Astrocyte of the spinal cord (primary cell): Measurements from ENCODE around the gene SOWAHC.
A peak's percentile ranks its signal among the peaks of the same experiment; 100 is the strongest.
"Not testable (repeated sequence)": the region's sequence is repeated elsewhere in the genome, so short reads cannot be mapped to it uniquely, and the experiment has no call there.

ENCODE experiments used
- DNase-seq: peaks from one replicate; pipeline ENCODE4 v3.0.0; 2011; ENCODE audit warnings: low read depth, low spot score
- H3K4me3 ChIP-seq: 2 replicates; pipeline ENCODE4 v1.5.1; 2011; ENCODE audit warnings: low read depth, mild to moderate bottlenecking, low read length, moderate library complexity
- in situ Hi-C: cut with HindIII; loops from 2 replicates; pipeline ENCODE4 v1.10.0; 2017; ENCODE audit warnings: low sequenced_read_pairs
- TF ChIP-seq, protein P1 (sequence below): IDR thresholded peaks from 2 replicates; pipeline ENCODE4 v1.5.1; 2012; ENCODE audit warnings: low read depth, mild to moderate bottlenecking, low read length, inconsistent platforms

The SOWAHC gene, protein sequence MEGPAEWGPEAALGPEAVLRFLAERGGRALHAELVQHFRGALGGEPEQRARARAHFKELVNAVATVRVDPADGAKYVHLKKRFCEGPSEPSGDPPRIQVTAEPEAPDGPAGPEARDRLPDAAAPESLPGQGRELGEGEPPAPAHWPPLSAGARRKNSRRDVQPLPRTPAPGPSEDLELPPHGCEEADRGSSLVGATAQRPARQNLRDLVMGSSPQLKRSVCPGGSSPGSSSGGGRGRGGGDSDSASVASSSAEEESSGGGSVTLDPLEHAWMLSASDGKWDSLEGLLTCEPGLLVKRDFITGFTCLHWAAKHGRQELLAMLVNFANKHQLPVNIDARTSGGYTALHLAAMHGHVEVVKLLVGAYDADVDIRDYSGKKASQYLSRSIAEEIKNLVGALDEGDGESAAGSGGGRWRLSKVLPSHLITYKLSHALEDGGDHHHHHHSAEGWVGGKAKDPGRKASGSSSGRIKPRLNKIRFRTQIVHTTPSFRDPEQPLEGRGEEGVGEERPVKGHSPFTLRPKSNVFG

DNA sequence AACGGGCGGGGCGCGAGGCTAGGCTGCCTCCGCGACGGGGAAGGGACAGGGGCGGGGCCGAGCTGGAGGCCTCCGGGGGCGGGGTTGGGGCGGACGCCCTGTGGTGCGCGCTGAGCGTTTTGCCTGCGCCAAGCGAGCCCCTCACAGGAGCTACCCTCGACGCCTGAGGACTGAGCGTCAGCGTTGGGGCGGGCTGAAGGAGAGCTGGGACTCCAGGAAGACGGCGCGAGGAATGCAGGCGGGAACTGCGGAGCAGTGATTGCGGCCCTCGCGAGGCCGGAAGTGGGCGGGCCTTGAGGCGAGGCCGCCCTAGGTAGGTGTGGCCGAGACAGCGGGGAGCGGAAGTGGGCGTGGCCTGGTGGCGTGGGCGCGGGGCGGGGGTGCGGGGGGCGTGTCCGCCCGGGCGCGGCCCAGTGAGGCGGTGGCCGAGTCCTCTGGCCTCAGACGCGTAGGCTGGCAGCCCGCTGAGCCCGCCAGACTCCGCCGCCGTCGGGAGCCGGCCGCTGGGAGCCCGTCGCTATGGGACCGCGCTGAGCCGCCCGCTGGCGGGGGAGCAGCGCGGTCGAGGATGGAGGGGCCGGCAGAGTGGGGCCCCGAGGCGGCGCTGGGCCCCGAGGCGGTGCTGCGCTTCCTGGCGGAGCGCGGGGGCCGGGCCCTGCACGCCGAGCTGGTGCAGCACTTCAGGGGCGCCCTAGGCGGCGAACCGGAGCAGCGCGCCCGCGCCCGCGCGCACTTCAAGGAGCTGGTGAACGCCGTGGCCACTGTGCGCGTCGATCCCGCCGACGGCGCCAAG lies at the start of gene SOWAHC, which contains the start of gene SEPTIN10:
Gene SOWAHC, plus strand, starts transcription at position 443 of the 793 bp plus-strand sequence. Its CDS starts 126 bp downstream, at position 569.
Gene SEPTIN10, minus strand, starts transcription at position 45 of the 793 bp plus-strand sequence. CDS start 139 bp downstream, outside the sequence.
- peak; percentile 100 for DNase-seq
- TF ChIP-seq, protein P1, sequence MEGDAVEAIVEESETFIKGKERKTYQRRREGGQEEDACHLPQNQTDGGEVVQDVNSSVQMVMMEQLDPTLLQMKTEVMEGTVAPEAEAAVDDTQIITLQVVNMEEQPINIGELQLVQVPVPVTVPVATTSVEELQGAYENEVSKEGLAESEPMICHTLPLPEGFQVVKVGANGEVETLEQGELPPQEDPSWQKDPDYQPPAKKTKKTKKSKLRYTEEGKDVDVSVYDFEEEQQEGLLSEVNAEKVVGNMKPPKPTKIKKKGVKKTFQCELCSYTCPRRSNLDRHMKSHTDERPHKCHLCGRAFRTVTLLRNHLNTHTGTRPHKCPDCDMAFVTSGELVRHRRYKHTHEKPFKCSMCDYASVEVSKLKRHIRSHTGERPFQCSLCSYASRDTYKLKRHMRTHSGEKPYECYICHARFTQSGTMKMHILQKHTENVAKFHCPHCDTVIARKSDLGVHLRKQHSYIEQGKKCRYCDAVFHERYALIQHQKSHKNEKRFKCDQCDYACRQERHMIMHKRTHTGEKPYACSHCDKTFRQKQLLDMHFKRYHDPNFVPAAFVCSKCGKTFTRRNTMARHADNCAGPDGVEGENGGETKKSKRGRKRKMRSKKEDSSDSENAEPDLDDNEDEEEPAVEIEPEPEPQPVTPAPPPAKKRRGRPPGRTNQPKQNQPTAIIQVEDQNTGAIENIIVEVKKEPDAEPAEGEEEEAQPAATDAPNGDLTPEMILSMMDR = no peak
- in situ Hi-C loops = no loop called here
- peak within 1 kb of the TSS; percentile 85 for H3K4me3 ChIP-seq

DNA sequence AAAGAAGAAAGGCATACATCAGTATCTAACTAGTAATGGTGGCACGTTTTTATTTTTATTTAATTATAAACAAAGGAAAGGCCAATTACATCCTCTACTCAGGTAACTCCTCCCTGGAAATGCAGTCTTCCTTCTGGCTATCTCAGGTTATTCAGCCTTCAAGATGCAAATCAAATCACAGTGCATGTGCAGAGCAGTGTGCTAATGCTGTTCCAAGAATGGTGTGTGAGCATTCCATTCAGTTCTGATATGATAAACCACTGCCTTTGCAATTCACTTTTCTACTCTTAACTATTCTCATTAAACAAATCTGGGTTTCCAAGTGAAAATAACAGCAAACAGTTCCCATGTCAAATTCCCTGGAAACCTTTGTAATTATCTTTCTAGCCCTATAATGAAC lies 38.8 kb upstream of the SOWAHC start:
- in situ Hi-C loops = no loop called here
- DNase-seq = no peak
- TF ChIP-seq, protein P1 = no peak
- H3K4me3 ChIP-seq = no peak overlapping the region

DNA sequence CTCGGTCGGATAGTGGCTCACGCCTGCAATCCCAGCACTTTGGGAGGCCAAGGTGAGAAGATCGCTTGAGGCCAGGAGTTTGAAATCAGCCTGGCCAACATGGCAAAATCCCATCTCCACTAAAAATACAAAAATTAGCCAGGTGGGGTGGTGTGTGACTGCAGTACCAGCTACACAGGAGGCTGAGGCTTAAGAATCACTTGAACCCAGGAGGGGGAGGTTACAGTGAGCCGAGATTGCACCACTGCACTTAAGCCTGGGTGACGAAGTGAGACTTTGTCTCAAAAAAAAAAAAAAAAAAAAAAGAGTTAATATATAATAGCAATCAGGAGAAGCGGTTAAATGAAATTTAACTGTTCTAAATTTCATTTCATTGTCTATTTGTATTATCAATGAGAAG lies 36.5 kb upstream of the SOWAHC start:
- DNase-seq, in situ Hi-C loops: not testable (repeated sequence)

DNA sequence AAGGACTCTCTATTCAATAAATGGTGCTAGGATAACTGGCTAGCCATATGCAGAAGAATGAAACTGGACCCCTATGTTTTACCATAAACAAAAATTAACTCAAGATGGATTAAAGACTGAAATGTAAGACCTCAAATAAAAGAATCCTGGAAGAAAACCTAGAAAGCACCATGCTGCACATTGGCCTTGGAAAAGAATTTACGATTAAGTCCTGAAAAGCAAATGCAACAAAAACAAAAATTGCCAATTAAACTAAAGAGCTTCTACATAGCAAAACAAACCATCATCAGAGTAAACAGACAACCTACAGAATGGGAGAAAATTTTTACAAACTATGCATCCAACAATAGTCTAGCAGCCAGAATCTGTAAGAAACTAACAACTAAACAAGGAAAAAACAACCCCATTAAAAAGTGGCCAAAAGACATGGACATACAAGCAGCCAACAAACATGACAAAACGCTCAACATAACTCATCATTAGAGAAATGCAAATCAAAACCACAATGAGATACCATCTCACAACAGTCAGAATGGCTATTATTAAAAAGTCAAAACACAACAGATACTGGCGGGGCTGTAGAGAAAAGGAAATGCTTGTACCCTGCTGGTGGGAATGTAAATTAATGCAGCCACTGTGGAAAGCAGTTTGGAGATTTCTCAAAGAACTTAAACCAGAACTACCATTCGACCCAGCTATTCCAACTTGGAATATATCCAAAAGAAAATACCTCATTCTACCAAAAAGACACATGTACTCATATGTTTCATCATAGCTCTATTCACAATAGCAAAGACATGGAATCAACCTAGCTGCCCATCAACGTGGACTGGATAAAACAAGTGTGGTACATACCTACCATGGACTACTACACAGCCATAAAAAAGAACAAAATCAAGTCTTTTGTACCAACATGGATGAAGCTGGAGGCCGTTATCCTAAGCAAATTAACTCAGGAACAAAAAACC lies 31.0 kb upstream of the SOWAHC start:
- TF ChIP-seq, protein P1 = no peak
- in situ Hi-C loops = no loop called here
- H3K4me3 ChIP-seq = no peak overlapping the region
- no peak for DNase-seq

More for the DNA sequence above, 36.5 kb upstream of the SOWAHC start:
- not testable (repeated sequence) for H3K4me3 ChIP-seq

DNA sequence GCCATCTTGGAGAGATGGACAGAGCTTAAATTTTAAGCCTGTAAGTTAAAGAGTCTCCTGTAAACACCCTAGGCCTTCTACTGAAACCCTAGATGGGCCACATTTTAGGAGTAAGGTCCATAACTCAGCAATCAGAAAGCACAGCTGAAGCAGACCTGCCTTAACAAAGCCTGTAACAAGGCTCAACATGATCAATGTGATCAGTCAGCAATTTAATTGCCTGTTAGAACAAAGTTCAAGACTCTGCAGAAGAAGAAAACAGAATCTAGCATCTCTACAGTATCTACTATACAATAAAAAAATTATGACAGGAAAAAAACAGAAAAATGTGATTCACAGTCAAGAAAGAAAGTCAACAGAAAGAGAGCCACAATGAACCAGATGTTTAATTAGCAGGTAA lies 27.5 kb upstream of the SOWAHC start:
- no peak overlapping the region for H3K4me3 ChIP-seq
- DNase-seq = no peak
- TF ChIP-seq, protein P1 = no peak
- in situ Hi-C loops = no loop called here

DNA sequence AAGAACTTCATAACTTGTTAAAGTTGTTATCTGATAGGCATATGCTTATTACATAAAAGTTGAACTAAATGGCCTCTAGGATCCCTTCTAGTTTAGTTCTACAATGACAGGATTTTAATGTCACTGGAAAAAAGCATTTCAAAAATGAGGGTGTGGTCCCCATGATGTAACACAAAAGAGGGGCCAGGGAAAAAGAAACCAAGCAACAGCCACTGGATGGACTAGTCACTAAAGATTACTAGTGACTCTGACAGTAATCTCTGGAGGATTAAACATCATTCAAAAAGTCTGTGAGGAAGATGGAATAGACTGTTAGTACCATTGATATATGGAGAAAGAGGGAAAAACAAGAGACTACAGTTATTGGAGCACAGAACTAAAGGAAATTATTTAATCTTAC lies 23.0 kb upstream of the SOWAHC start:
- in situ Hi-C loops = no loop called here
- H3K4me3 ChIP-seq = no peak overlapping the region
- TF ChIP-seq, protein P1 = no peak
- no peak for DNase-seq
